ENCODE results near the gene ANP32B.
"Not testable (repeated sequence)": the region's sequence is repeated elsewhere in the genome, so short reads cannot be mapped to it uniquely, and the experiment has no call there.

GRCh38 chr9:97996676-97997075, 13.5 kb downstream of the ANP32B start:
- TF ChIP-seq CTCF (IDR thresholded peaks at IDR 0.05); EZH2 (IDR thresholded peaks at IDR 0.05; ENCODE audit: borderline replicate concordance, insufficient read depth, low read depth, low read length, poor library complexity, severe bottlenecking): not testable (repeated sequence)

Data from B cell (primary cell).